GM12874 (cell line): ENCODE results near the gene PYY.

ENCODE experiments used
- CTCF ChIP-seq: IDR thresholded peaks from 2 replicates; pipeline ENCODE4 v1.5.1; 2011; ENCODE audit warnings: low read depth, mild to moderate bottlenecking, control low read depth, low read length, moderate library complexity; ENCODE audit not compliant: insufficient read depth

The PYY gene

GRCh38 chr17:43906951-43907424 lies 46.8 kb downstream of the PYY start:
- no peak for TF ChIP-seq CTCF

GRCh38 chr17:43905985-43906852 lies 47.5 kb downstream of the PYY start:
- no peak for TF ChIP-seq CTCF

- TF ChIP-seq CTCF: no peak
Observed at GRCh38 chr17:43905400-43905984, 48.2 kb downstream of the PYY start.
